SH-SY5Y (cell line): ENCODE results near the gene FER.

ENCODE experiments used
- GATA2 ChIP-seq: IDR thresholded peaks from 2 replicates; pipeline ENCODE4 v1.6.1; 2011; ENCODE audit warnings: mild to moderate bottlenecking, low read depth, low read length
- GATA3 ChIP-seq: IDR thresholded peaks from 2 replicates; pipeline ENCODE4 v1.6.1; 2011; ENCODE audit warnings: low read depth, mild to moderate bottlenecking, low read length, moderate library complexity

GRCh38 chr5:109062664-109063063, 315.0 kb downstream of the FER start:
- TF ChIP-seq GATA3 (no peak), GATA2 (no peak)
